GM23248 (cell line): ENCODE measurements around the gene UGT8.

Source experiments
- EZH2 ChIP-seq: fragments of 200-600 bp; sonication (generic); IDR thresholded peaks from 2 replicates; pipeline ENCODE4 v1.6.1; 2018; ENCODE audit warnings: antibody characterized with exemption, mild to moderate bottlenecking; ENCODE audit not compliant: insufficient read depth, poor library complexity, severe bottlenecking
- EZH2phosphoT487 ChIP-seq: fragments of 200-600 bp; sonication (generic); IDR thresholded peaks from 2 replicates; pipeline ENCODE4 v1.6.1; 2018; ENCODE audit warnings: antibody characterized with exemption, moderate library complexity, mild to moderate bottlenecking, low read depth; ENCODE audit not compliant: insufficient read depth

GRCh38 chr4:114659386-114660008 lies 60.9 kb downstream of the UGT8 start:
- TF ChIP-seq EZH2phosphoT487 (no peak), EZH2 (no peak)
